H1 (cell line): ENCODE measurements around the gene RPL36AL. TPM values are rescaled to one million over a fixed set of nuclear protein-coding genes. Genes with fewer than 3 reads are reported as not detected.

Experiments
- CTCF ChIA-PET: fragments of 300-600 bp; sonication (Branson Sonifier 250); formaldehyde crosslinking; loops from one replicate; lab custom pipeline; 2021; ENCODE audit not compliant: partially characterized antibody; lab: Charles Lee
- POLR2A ChIA-PET: fragments of 300-600 bp; sonication (Branson Sonifier 250); formaldehyde crosslinking; loops from one replicate; lab custom pipeline; 2021; ENCODE audit warnings: inconsistent platforms; ENCODE audit not compliant: partially characterized antibody; lab: Charles Lee
- DNase-seq, 2 experiments: peaks; one replicate each; pipeline versions ENCODE4 v3.0.0 to v3.0.0-alpha.2; 2010 to 2022; ENCODE audit warnings: low spot score in 2 of 2, low read depth in 1 of 2, mixed read lengths in 1 of 2
- FAIRE-seq: peaks from 2 replicates; lab custom pipeline; 2011; peaks lifted over from hg19 to GRCh38; lab: Jason Lieb, UNC
- H2AFZ ChIP-seq: 2 replicates; pipeline ENCODE4 v1.8.1; 2012; ENCODE audit warnings: low read length, inconsistent platforms
- H2AK5ac ChIP-seq: 2 replicates; pipeline ENCODE4 v1.6.1; 2013; ENCODE audit warnings: low read depth, low read length
- H2BK120ac ChIP-seq: replicated peaks from 2 replicates; pipeline ENCODE3; 2013; ENCODE audit warnings: low read depth, low read length, inconsistent platforms
- H2BK12ac ChIP-seq: 2 replicates; pipeline ENCODE4 v1.6.1; 2013; ENCODE audit warnings: low read depth, low read length
- H2BK15ac ChIP-seq: 2 replicates; pipeline ENCODE4 v1.6.1; 2013; ENCODE audit warnings: low read length
- H2BK20ac ChIP-seq: 2 replicates; pipeline ENCODE4 v1.6.1; 2013; ENCODE audit warnings: low read length
- H2BK5ac ChIP-seq: 2 replicates; pipeline ENCODE4 v1.6.1; 2013; ENCODE audit warnings: low read depth, low read length
- H3K14ac ChIP-seq: 2 replicates; pipeline ENCODE4 v1.6.1; 2013; ENCODE audit warnings: inconsistent platforms; ENCODE audit not compliant: insufficient read length
- H3K18ac ChIP-seq: 2 replicates; pipeline ENCODE4 v1.6.1; 2013; ENCODE audit warnings: low read length; ENCODE audit errors: extremely low read depth
- H3K23ac ChIP-seq: 2 replicates; pipeline ENCODE4 v1.6.1; 2013; ENCODE audit warnings: inconsistent platforms; ENCODE audit not compliant: insufficient read length
- H3K23me2 ChIP-seq: 2 replicates; pipeline ENCODE4 v1.6.1; 2013; ENCODE audit warnings: low read depth, low read length
- H3K27ac ChIP-seq: 2 replicates; pipeline ENCODE4 v1.6.1; 2011; ENCODE audit warnings: low read depth, low read length, inconsistent platforms
- H3K27me3 ChIP-seq, 4 experiments: replicated peaks in 1 of 4; 1 replicate in 1 of 4; 2 replicates in 3 of 4; pipeline versions ENCODE4 v1.6.1 to v1.8.1; 2011 to 2013; ENCODE audit warnings: low read length in 3 of 4, mild to moderate bottlenecking in 3 of 4, inconsistent platforms in 2 of 4, mixed read lengths in 2 of 4, moderate library complexity in 1 of 4; ENCODE audit not compliant: control insufficient read depth in 3 of 4, insufficient read depth in 3 of 4; ENCODE audit errors: extremely low read depth in 1 of 4
- H3K36me3 ChIP-seq, 4 experiments: 2 replicates each; pipeline versions ENCODE4 v1.6.1 to v1.8.1; 2011 to 2013; ENCODE audit warnings: mild to moderate bottlenecking in 4 of 4, low read length in 3 of 4, moderate library complexity in 2 of 4, control low read depth in 1 of 4, inconsistent platforms in 1 of 4; ENCODE audit not compliant: insufficient read depth in 4 of 4, control insufficient read depth in 2 of 4
- H3K4ac ChIP-seq: replicated peaks from 2 replicates; pipeline ENCODE3; 2013; ENCODE audit warnings: low read length, low read depth, mixed read lengths, inconsistent platforms; ENCODE audit not compliant: insufficient read length
- H3K4me1 ChIP-seq, 4 experiments: replicated peaks in 1 of 4; 1 replicate in 1 of 4; 2 replicates in 3 of 4; pipeline versions ENCODE4 v1.6.1 to v1.8.1; 2011 to 2013; ENCODE audit warnings: low read length in 3 of 4, inconsistent platforms in 2 of 4, mixed read lengths in 1 of 4; ENCODE audit not compliant: insufficient read depth in 4 of 4, control insufficient read depth in 3 of 4
- H3K4me2 ChIP-seq, 2 experiments: 2 replicates each; pipeline versions ENCODE4 v1.6.1 to v1.8.1; 2011 to 2013; ENCODE audit warnings: low read depth in 2 of 2, low read length in 2 of 2, control low read depth in 1 of 2, inconsistent platforms in 1 of 2, mild to moderate bottlenecking in 1 of 2; ENCODE audit not compliant: insufficient read depth in 1 of 2
- H3K4me3 ChIP-seq, 4 experiments: fragments of 200-600, 300-600 bp in 1 of 4; sonication (generic), shearing (Covaris generic), sonication (Bioruptor Twin) in 1 of 4; 2 replicates each; pipeline versions ENCODE4 v1.5.1 to v1.8.1; 2011 to 2016; ENCODE audit warnings: low read length in 4 of 4, low read depth in 3 of 4, control low read depth in 2 of 4, inconsistent platforms in 2 of 4, mild to moderate bottlenecking in 2 of 4, mixed read lengths in 1 of 4, moderate library complexity in 1 of 4; ENCODE audit not compliant: insufficient read depth in 2 of 4; ENCODE audit errors: extremely low read depth in 1 of 4
- H3K56ac ChIP-seq: replicated peaks from 2 replicates; pipeline ENCODE3; 2013; ENCODE audit warnings: low read depth, mild to moderate bottlenecking, mixed read lengths, low read length, inconsistent platforms; ENCODE audit not compliant: insufficient read length
- H3K79me1 ChIP-seq: 2 replicates; pipeline ENCODE4 v1.6.1; 2013; ENCODE audit warnings: low read depth, low read length, control low read depth
- H3K79me2 ChIP-seq, 2 experiments: 2 replicates each; pipeline versions ENCODE4 v1.6.1 to v1.8.1; 2012 to 2013; ENCODE audit warnings: low read length in 2 of 2, mild to moderate bottlenecking in 2 of 2, inconsistent platforms in 1 of 2; ENCODE audit not compliant: insufficient read depth in 2 of 2, control insufficient read depth in 1 of 2
- H3K9ac ChIP-seq, 4 experiments: replicated peaks in 1 of 4; 1 replicate in 1 of 4; 2 replicates in 3 of 4; pipeline versions ENCODE4 v1.6.1 to v1.8.1; 2011 to 2013; ENCODE audit warnings: low read depth in 3 of 4, low read length in 3 of 4, control low read depth in 2 of 4, mild to moderate bottlenecking in 2 of 4, moderate library complexity in 2 of 4, inconsistent platforms in 1 of 4; ENCODE audit errors: extremely low read depth in 1 of 4
- H3K9me3 ChIP-seq, 2 experiments: 2 replicates each; pipeline versions ENCODE4 v1.6.1 to v1.8.1; 2012 to 2013; ENCODE audit warnings: mild to moderate bottlenecking in 2 of 2, moderate library complexity in 2 of 2, control low read depth in 1 of 2, inconsistent platforms in 1 of 2, low read depth in 1 of 2, low read length in 1 of 2, mixed read lengths in 1 of 2; ENCODE audit not compliant: insufficient read depth in 2 of 2
- H4K20me1 ChIP-seq, 2 experiments: replicated peaks in 1 of 2; 2 replicates each; pipeline versions ENCODE3 to v1.8.1; 2011 to 2013; ENCODE audit warnings: inconsistent platforms in 2 of 2, low read length in 2 of 2, mild to moderate bottlenecking in 1 of 2; ENCODE audit not compliant: insufficient read depth in 2 of 2, control insufficient read depth in 1 of 2
- H4K5ac ChIP-seq: 2 replicates; pipeline ENCODE4 v1.6.1; 2013; ENCODE audit warnings: low read length, low read depth, mixed read lengths, inconsistent platforms; ENCODE audit not compliant: insufficient read length
- H4K8ac ChIP-seq: 2 replicates; pipeline ENCODE4 v1.8.0; 2013; ENCODE audit warnings: mild to moderate bottlenecking, moderate library complexity, low read length, inconsistent platforms; ENCODE audit not compliant: insufficient read depth; ENCODE audit errors: extremely low read depth
- H4K91ac ChIP-seq: replicated peaks from 2 replicates; pipeline ENCODE3; 2013; ENCODE audit warnings: low read length, mixed read lengths, inconsistent platforms; ENCODE audit not compliant: insufficient read length
- BCL11A ChIP-seq, 2 experiments: IDR thresholded peaks; one replicate each; pipeline ENCODE4 v1.6.1; 2011; ENCODE audit warnings: low read depth in 2 of 2, low read length in 2 of 2, mild to moderate bottlenecking in 2 of 2
- HDAC2 ChIP-seq, 2 experiments: fragments of 300-600 bp in 1 of 2; sonication (generic) in 1 of 2; IDR thresholded peaks; 2 replicates each; pipeline ENCODE4 v1.6.1; 2011 to 2012; ENCODE audit warnings: low read depth in 2 of 2, low read length in 2 of 2, mild to moderate bottlenecking in 2 of 2, moderate library complexity in 2 of 2, borderline replicate concordance in 1 of 2, inconsistent platforms in 1 of 2
- POLR2A ChIP-seq, 2 experiments: IDR thresholded peaks; 1 replicate in 1 of 2; 2 replicates in 1 of 2; pipeline ENCODE4 v1.6.1; 2011; ENCODE audit warnings: low read depth in 2 of 2, low read length in 2 of 2, mild to moderate bottlenecking in 2 of 2; ENCODE audit errors: control extremely low read depth in 1 of 2
- SUZ12 ChIP-seq: fragments of 200-600 bp; sonication (generic); IDR thresholded peaks from 2 replicates; pipeline ENCODE4 v1.6.1; 2012; ENCODE audit warnings: mild to moderate bottlenecking, inconsistent platforms, low read length, moderate library complexity, mixed read lengths
- WGBS, 2 experiments: shearing (Covaris generic) in 1 of 2; methylation state at CpG; one replicate each; pipeline versions ENCODE4 v1.1.6 to v1.1.7; 2013 to 2015; ENCODE audit warnings: low lambda C conversion rate in 2 of 2, mixed read lengths in 2 of 2, inconsistent platforms in 1 of 2, low coverage in 1 of 2, missing lambda C conversion rate in 1 of 2; ENCODE audit not compliant: insufficient replicate concordance in 2 of 2, insufficient coverage in 1 of 2, insufficient read length in 1 of 2; ENCODE audit errors: extremely low coverage in 1 of 2, missing lambda C conversion rate in 1 of 2; 5-methylcytosine and 5-hydroxymethylcytosine counted together
- polyA plus RNA-seq, 7 experiments: library from polyadenylated mRNA; depleted of rRNA in 3 of 7; stranded (reverse) in 5 of 7; unstranded in 2 of 7; fragments of >200 nt in 5 of 7; fragments of 200-250 nt in 2 of 7; gene quantifications; 1 replicate in 5 of 7; 2 replicates in 1 of 7; 4 replicates in 1 of 7; pipeline versions ENCODE4 v1.2.1 to v1.2.3, GENCODE V29; 2011 to 2013; ENCODE audit warnings: missing spikeins in 2 of 7, mixed read lengths in 2 of 7
- total RNA-seq: library from RNA; stranded (reverse); fragmentation: NEBNext Ultra II Directional; extraction: Animal tissue kit (Norgen Biotek cat#: 25700); gene quantifications from 2 replicates; pipeline ENCODE4 v1.2.1, GENCODE V29; 2021

The RPL36AL gene
- total and polyA plus RNA-seq, 2 of the 8 experiments (the other 6 are each of a cell fraction or from before 2014, with no cell fraction given) = 138 to 230 TPM

- Histone ChIP-seq H2BK120ac (no peak overlapping the region), H4K8ac (no peak overlapping the region), H2AFZ (no peak overlapping the region), H3K9me3 (no peaks in the 10 kb centered on the region), H3K14ac (no peak overlapping the region), H3K4me1 (peaks cover 1 to 9% (median 3%) of the 10 kb centered on the region in 4 experiments; a peak in 3 of 7 replicates), H3K23ac (no peak overlapping the region), H3K9ac (no peak overlapping the region), H4K20me1 (peaks cover 5 to 6% of the 10 kb centered on the region in 2 experiments)
- no peak for FAIRE-seq
- CTCF ChIA-PET = no interaction called here
- WGBS, 2 experiments = 88% methylated on average over 6 of the region's 6 CpGs; no CpG with 5 or more reads in 1 of the 2 experiments
- TF ChIP-seq HDAC2 (IDR thresholded peaks at IDR 0.05; ENCODE audit: borderline replicate concordance in 1 of 2, low read depth in 2 of 2, low read length in 2 of 2) (no peak), SUZ12 (no peak), BCL11A (IDR thresholded peaks at IDR 0.05; ENCODE audit: low read depth in 2 of 2, low read length in 2 of 2) (no peak), POLR2A (IDR thresholded peaks at IDR 0.05; ENCODE audit: control extremely low read depth in 1 of 2, low read depth in 2 of 2, low read length in 2 of 2) (peak in 1 of 2 experiments; percentile 32; a peak in 1 of 3 replicates)
- TF ChIP-seq, all 59 proteins: peak for 1
- Histone ChIP-seq H3K4ac (no peak overlapping the region), H2BK5ac (no peak overlapping the region), H2AK5ac (no peak overlapping the region), H2BK20ac (no peak overlapping the region), H3K79me2 (peaks cover 5 to 43% of the 10 kb centered on the region in 2 experiments; a peak in 3 of 4 replicates), H3K27me3 (no peaks in the 10 kb centered on the region), H3K4me2 (no peak overlapping the region), H2BK15ac (no peak overlapping the region), H3K36me3 (peaks cover 4 to 34% (median 5%) of the 10 kb centered on the region in 4 experiments; a peak in 7 of 8 replicates), H2BK12ac (no peak overlapping the region), H3K23me2 (peaks cover 10% of the 10 kb centered on the region), H3K79me1 (no peaks in the 10 kb centered on the region), H3K27ac (no peak overlapping the region), H3K56ac (no peak overlapping the region), H4K91ac (no peak overlapping the region), H4K5ac (no peak overlapping the region), H3K18ac (no peak overlapping the region), H3K4me3 (no peak overlapping the region)
- POLR2A ChIA-PET = interaction anchor here (0.6 to 1.8 kb wide), 5 partner anchors 11 to 71 kb away, joined by 3 to 8 read pairs (median 3); partner anchors contain the start of gene DNAAF2
- no peak for DNase-seq
Observed at GRCh38 chr14:49617852-49618519, 2.4 kb downstream of the RPL36AL start.
